Trophoblast cell (in vitro differentiated cells and primary cell): Measurements from ENCODE around the gene KCP.
A peak's percentile ranks its signal among the peaks of the same experiment; 100 is the strongest.

Experiments
- DNase-seq, 2 donors: peaks; one replicate each; pipeline ENCODE4 v3.0.0-alpha.2; 2016
- H2AFZ ChIP-seq: 2 replicates; pipeline ENCODE4 v1.6.1; 2013; ENCODE audit warnings: low read length, moderate library complexity, mild to moderate bottlenecking; ENCODE audit not compliant: insufficient read depth, poor library complexity
- H2AK5ac ChIP-seq: 2 replicates; pipeline ENCODE4 v1.6.1; 2013; ENCODE audit warnings: mild to moderate bottlenecking, low read length
- H2BK120ac ChIP-seq: 2 replicates; pipeline ENCODE4 v1.6.1; 2013; ENCODE audit warnings: low read length, mild to moderate bottlenecking, moderate library complexity; ENCODE audit not compliant: insufficient read depth, poor library complexity
- H2BK12ac ChIP-seq: 2 replicates; pipeline ENCODE4 v1.6.1; 2013; ENCODE audit warnings: mild to moderate bottlenecking, low read length, moderate library complexity
- H2BK5ac ChIP-seq: 2 replicates; pipeline ENCODE4 v1.6.1; 2013; ENCODE audit warnings: low read length, low read depth, moderate library complexity, mild to moderate bottlenecking; ENCODE audit not compliant: poor library complexity
- H3K14ac ChIP-seq: 2 replicates; pipeline ENCODE4 v1.6.1; 2013; ENCODE audit warnings: mild to moderate bottlenecking, low read length
- H3K18ac ChIP-seq: 2 replicates; pipeline ENCODE4 v1.6.1; 2013; ENCODE audit warnings: mild to moderate bottlenecking, low read length
- H3K23ac ChIP-seq: 2 replicates; pipeline ENCODE4 v1.6.1; 2013; ENCODE audit warnings: low read length
- H3K27ac ChIP-seq: 2 replicates; pipeline ENCODE4 v1.5.1; 2013; ENCODE audit warnings: low read depth, mild to moderate bottlenecking, inconsistent platforms, low read length, moderate library complexity
- H3K27me3 ChIP-seq: 2 replicates; pipeline ENCODE4 v1.6.1; 2013; ENCODE audit warnings: inconsistent platforms, mild to moderate bottlenecking, low read length, moderate library complexity; ENCODE audit not compliant: insufficient read depth
- H3K36me3 ChIP-seq, 2 experiments: 1 replicate in 1 of 2; 2 replicates in 1 of 2; pipeline ENCODE4 v1.6.1; 2013; ENCODE audit warnings: low read length in 2 of 2, mild to moderate bottlenecking in 2 of 2, moderate library complexity in 1 of 2; ENCODE audit not compliant: insufficient read depth in 2 of 2, control insufficient read depth in 1 of 2
- H3K4ac ChIP-seq: 2 replicates; pipeline ENCODE4 v1.6.1; 2013; ENCODE audit warnings: low read depth, mild to moderate bottlenecking, low read length, moderate library complexity
- H3K4me1 ChIP-seq, 2 experiments: 1 replicate in 1 of 2; 2 replicates in 1 of 2; pipeline ENCODE4 v1.6.1; 2013; ENCODE audit warnings: low read length in 2 of 2, mild to moderate bottlenecking in 2 of 2, moderate library complexity in 1 of 2; ENCODE audit not compliant: insufficient read depth in 2 of 2, control insufficient read depth in 1 of 2
- H3K4me2 ChIP-seq: 2 replicates; pipeline ENCODE4 v1.6.1; 2013; ENCODE audit warnings: inconsistent platforms, mild to moderate bottlenecking, low read length, moderate library complexity
- H3K4me3 ChIP-seq: 2 replicates; pipeline ENCODE4 v1.5.1; 2013; ENCODE audit warnings: mild to moderate bottlenecking, low read depth, low read length, inconsistent platforms
- H3K79me1 ChIP-seq: one replicate; pipeline ENCODE4 v1.6.1; 2013; ENCODE audit warnings: low read length
- H3K79me2 ChIP-seq: 2 replicates; pipeline ENCODE4 v1.6.1; 2013; ENCODE audit warnings: low read length, mild to moderate bottlenecking; ENCODE audit not compliant: control insufficient read depth, insufficient read depth, poor library complexity
- H3K9ac ChIP-seq: 2 replicates; pipeline ENCODE4 v1.6.1; 2013; ENCODE audit warnings: mild to moderate bottlenecking, low read length
- H3K9me3 ChIP-seq: 2 replicates; pipeline ENCODE4 v1.6.1; 2013; ENCODE audit warnings: low read depth, mild to moderate bottlenecking, control low read depth, inconsistent platforms, low read length; ENCODE audit not compliant: insufficient read depth
- H4K12ac ChIP-seq: 2 replicates; pipeline ENCODE4 v1.6.1; 2013; ENCODE audit warnings: low read depth, mild to moderate bottlenecking, low read length, moderate library complexity
- H4K8ac ChIP-seq: 2 replicates; pipeline ENCODE4 v1.6.1; 2013; ENCODE audit warnings: low read depth, mild to moderate bottlenecking, low read length, moderate library complexity
- H4K91ac ChIP-seq: one replicate; pipeline ENCODE4 v1.6.1; 2013; ENCODE audit warnings: low read depth, mild to moderate bottlenecking, low read length, moderate library complexity
- WGBS: extraction: QIAGEN DNeasy Blood & Tissue Kit; methylation state at CpG from one replicate; pipeline ENCODE4 v1.1.7; 2013; ENCODE audit warnings: missing lambda C conversion rate; ENCODE audit not compliant: insufficient read length, insufficient coverage; ENCODE audit errors: extremely low coverage; 5-methylcytosine and 5-hydroxymethylcytosine counted together

Gene KCP

GRCh38 chr7:128845475-128845874, 65.0 kb downstream of the KCP start:
- H3K27ac ChIP-seq: no peak overlapping the region
- no peak overlapping the region for H3K9ac ChIP-seq
- H4K91ac ChIP-seq: no peak overlapping the region
- no peak overlapping the region for H3K23ac ChIP-seq
- no peak overlapping the region for H2AK5ac ChIP-seq
- H4K12ac ChIP-seq: no peak overlapping the region
- no peaks in the 10 kb centered on the region for H3K9me3 ChIP-seq
- no peak overlapping the region for H2AFZ ChIP-seq
- no peak overlapping the region for H3K4ac ChIP-seq
- H3K79me1 ChIP-seq: no peaks in the 10 kb centered on the region
- no peaks in the 10 kb centered on the region for H3K27me3 ChIP-seq
- H2BK12ac ChIP-seq: no peak overlapping the region
- H3K79me2 ChIP-seq: no peaks in the 10 kb centered on the region
- no peak overlapping the region for H2BK120ac ChIP-seq
- no peak overlapping the region for H3K4me3 ChIP-seq
- H3K18ac ChIP-seq: no peak overlapping the region
- H3K4me1 ChIP-seq: no peaks in the 10 kb centered on the region
- H3K14ac ChIP-seq: no peak overlapping the region
- no peak overlapping the region for H2BK5ac ChIP-seq
- no peak overlapping the region for H4K8ac ChIP-seq
- H3K36me3 ChIP-seq: peaks cover 96% of the 10 kb centered on the region in 2 experiments
- no peak for DNase-seq
- H3K4me2 ChIP-seq: no peak overlapping the region
- no CpG with 5 or more reads among the region's 5 CpGs for WGBS

- Histone ChIP-seq H3K23ac (no peak overlapping the region), H3K4me3 (peak overlapping the region; percentile 1), H3K36me3 (peaks cover 96% of the 10 kb centered on the region in 2 experiments), H3K18ac (no peak overlapping the region), H3K27me3 (no peaks in the 10 kb centered on the region), H3K9ac (no peak overlapping the region), H3K79me2 (no peaks in the 10 kb centered on the region), H4K12ac (no peak overlapping the region), H2BK120ac (no peak overlapping the region), H3K27ac (no peak overlapping the region), H2BK12ac (no peak overlapping the region), H3K4me2 (no peak overlapping the region), H4K91ac (no peak overlapping the region), H3K9me3 (no peaks in the 10 kb centered on the region), H2AK5ac (no peak overlapping the region), H2AFZ (no peak overlapping the region), H4K8ac (no peak overlapping the region), H3K14ac (no peak overlapping the region), H2BK5ac (no peak overlapping the region), H3K4me1 (no peaks in the 10 kb centered on the region), H3K4ac (no peak overlapping the region), H3K79me1 (no peaks in the 10 kb centered on the region)
- no CpG with 5 or more reads among the region's 25 CpGs for WGBS
- no peak for DNase-seq
Observed at GRCh38 chr7:128844777-128845311, 65.7 kb downstream of the KCP start.

- H4K8ac ChIP-seq: no peak overlapping the region
Observed at GRCh38 chr7:128843938-128844621, 66.4 kb downstream of the KCP start.

GRCh38 chr7:128842674-128843641, 67.6 kb downstream of the KCP start:
- H2BK5ac ChIP-seq: no peak overlapping the region
- H2BK120ac ChIP-seq: no peak overlapping the region
- H3K79me2 ChIP-seq: no peaks in the 10 kb centered on the region
- DNase-seq: peak in 1 of 2 donors; percentile 12
- H3K4me2 ChIP-seq: no peak overlapping the region
- H3K9me3 ChIP-seq: no peaks in the 10 kb centered on the region
- H3K27me3 ChIP-seq: no peaks in the 10 kb centered on the region
- no peak overlapping the region for H4K12ac ChIP-seq
- no peak overlapping the region for H3K23ac ChIP-seq
- WGBS: no CpG with 5 or more reads among the region's 38 CpGs
- H4K8ac ChIP-seq: no peak overlapping the region
- no peaks in the 10 kb centered on the region for H3K79me1 ChIP-seq
- peaks cover 96 to 97% of the 10 kb centered on the region in 2 experiments for H3K36me3 ChIP-seq
- H2AFZ ChIP-seq: no peak overlapping the region
- H3K27ac ChIP-seq: no peak overlapping the region
- no peak overlapping the region for H2AK5ac ChIP-seq
- H3K18ac ChIP-seq: no peak overlapping the region
- H3K14ac ChIP-seq: no peak overlapping the region
- H3K4me3 ChIP-seq: no peak overlapping the region
- no peak overlapping the region for H3K9ac ChIP-seq
- no peak overlapping the region for H3K4ac ChIP-seq
- no peak overlapping the region for H2BK12ac ChIP-seq
- no peaks in the 10 kb centered on the region for H3K4me1 ChIP-seq
- H4K91ac ChIP-seq: no peak overlapping the region

More at GRCh38 chr7:128843938-128844621, 66.4 kb downstream of the KCP start:
- Histone ChIP-seq H3K9ac (no peak overlapping the region), H3K79me2 (no peaks in the 10 kb centered on the region), H4K91ac (no peak overlapping the region), H3K36me3 (peaks cover 96% of the 10 kb centered on the region in 2 experiments), H4K12ac (no peak overlapping the region), H2BK5ac (no peak overlapping the region), H3K4ac (no peak overlapping the region), H3K79me1 (no peaks in the 10 kb centered on the region), H3K18ac (no peak overlapping the region), H3K4me3 (no peak overlapping the region), H3K14ac (no peak overlapping the region), H2AFZ (no peak overlapping the region), H3K4me1 (no peaks in the 10 kb centered on the region), H3K4me2 (no peak overlapping the region), H3K27me3 (no peaks in the 10 kb centered on the region), H3K9me3 (no peaks in the 10 kb centered on the region), H2BK12ac (no peak overlapping the region), H3K27ac (no peak overlapping the region), H3K23ac (no peak overlapping the region), H2AK5ac (no peak overlapping the region), H2BK120ac (no peak overlapping the region)
- WGBS: no CpG with 5 or more reads among the region's 17 CpGs
- DNase-seq: no peak
